Measurements from ENCODE around the gene ANXA8. TPM values are rescaled to one million over a fixed set of nuclear protein-coding genes. Genes with fewer than 3 reads are reported as not detected.

Gene ANXA8
- total RNA-seq, 3 donors from 2014 or later = 4.9 to 29.4 TPM; not detected in 1

DNA sequence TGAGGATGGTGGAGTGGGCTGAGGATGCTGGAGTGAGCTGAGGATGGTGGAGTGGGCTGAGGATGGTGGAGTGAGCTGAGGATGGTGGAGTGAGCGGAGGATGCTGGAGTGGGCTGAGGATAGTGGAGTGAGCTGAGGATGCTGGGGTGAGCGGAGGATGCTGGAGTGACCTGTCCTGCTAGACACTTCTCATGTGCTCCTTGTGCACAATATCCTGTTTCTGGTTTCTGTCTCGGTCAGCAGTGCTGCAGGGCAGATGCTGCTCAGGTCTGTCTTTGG, 29.2 kb downstream of the ANXA8 start:
- no peaks in the 10 kb centered on the region for H3K4me1 ChIP-seq
- intact Hi-C loops (cut with DNase I; ENCODE audit: low total_unique reads) = no loop called here
- no peak overlapping the region for H3K27ac ChIP-seq
- DNase-seq (ENCODE audit: low spot score in 2 of 2) = peak in 1 of 2 donors; percentile 7
- TF ChIP-seq, protein P1, sequence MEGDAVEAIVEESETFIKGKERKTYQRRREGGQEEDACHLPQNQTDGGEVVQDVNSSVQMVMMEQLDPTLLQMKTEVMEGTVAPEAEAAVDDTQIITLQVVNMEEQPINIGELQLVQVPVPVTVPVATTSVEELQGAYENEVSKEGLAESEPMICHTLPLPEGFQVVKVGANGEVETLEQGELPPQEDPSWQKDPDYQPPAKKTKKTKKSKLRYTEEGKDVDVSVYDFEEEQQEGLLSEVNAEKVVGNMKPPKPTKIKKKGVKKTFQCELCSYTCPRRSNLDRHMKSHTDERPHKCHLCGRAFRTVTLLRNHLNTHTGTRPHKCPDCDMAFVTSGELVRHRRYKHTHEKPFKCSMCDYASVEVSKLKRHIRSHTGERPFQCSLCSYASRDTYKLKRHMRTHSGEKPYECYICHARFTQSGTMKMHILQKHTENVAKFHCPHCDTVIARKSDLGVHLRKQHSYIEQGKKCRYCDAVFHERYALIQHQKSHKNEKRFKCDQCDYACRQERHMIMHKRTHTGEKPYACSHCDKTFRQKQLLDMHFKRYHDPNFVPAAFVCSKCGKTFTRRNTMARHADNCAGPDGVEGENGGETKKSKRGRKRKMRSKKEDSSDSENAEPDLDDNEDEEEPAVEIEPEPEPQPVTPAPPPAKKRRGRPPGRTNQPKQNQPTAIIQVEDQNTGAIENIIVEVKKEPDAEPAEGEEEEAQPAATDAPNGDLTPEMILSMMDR (IDR thresholded peaks at IDR 0.05) = no peak
- TF ChIP-seq POLR2A (IDR thresholded peaks at IDR 0.05) = no peak
- TF ChIP-seq POLR2AphosphoS5 (IDR thresholded peaks at IDR 0.05) = no peak
- no peak overlapping the region for H3K4me3 ChIP-seq
- H3K27me3 ChIP-seq = no peaks in the 10 kb centered on the region
- H3K36me3 ChIP-seq = no peaks in the 10 kb centered on the region
- H3K9me3 ChIP-seq = no peaks in the 10 kb centered on the region

DNA sequence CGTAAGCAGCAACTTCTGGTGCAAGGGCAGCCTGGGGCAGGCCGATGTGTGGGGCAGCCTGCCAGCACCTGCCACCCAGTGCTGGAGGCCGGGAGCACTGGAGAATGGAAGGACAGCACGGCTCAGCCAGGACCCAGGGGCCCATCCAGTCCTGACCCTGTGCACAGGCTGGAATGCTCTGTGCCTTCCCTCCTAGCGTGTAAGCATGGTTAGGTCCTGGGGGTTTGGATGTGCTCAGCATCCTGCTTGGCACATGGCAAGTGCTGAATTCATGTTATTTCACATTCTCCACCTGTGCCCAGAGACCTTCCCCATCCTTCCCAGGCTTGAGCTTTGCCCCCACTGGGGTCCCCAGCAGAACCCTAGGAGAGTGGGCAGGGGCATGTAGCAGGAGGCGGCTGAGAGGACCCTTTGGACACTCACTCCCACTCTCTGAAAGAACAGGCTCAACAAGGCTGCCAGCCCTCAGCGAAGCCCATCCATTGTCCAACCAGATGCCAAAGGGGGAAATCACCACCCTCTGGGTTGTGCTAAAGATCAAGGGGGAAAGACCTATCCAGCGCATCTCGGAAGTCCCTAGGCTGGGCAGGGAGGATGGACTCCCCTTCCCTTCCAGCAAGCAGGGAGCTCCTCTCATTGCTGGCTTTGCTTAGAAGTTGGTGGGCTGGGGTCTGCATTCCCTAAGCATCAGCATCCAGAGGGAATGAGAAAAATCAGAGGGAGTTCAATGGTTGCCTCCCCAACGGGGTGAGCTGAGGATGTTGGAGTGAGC, 29.7 kb downstream of the ANXA8 start:
- DNase-seq (ENCODE audit: low spot score in 2 of 2) = no peak
- H3K27ac ChIP-seq = no peak overlapping the region
- TF ChIP-seq POLR2A (IDR thresholded peaks at IDR 0.05) (no peak), POLR2AphosphoS5 (IDR thresholded peaks at IDR 0.05) (no peak)
- TF ChIP-seq, protein P1 (IDR thresholded peaks at IDR 0.05) = no peak

DNA sequence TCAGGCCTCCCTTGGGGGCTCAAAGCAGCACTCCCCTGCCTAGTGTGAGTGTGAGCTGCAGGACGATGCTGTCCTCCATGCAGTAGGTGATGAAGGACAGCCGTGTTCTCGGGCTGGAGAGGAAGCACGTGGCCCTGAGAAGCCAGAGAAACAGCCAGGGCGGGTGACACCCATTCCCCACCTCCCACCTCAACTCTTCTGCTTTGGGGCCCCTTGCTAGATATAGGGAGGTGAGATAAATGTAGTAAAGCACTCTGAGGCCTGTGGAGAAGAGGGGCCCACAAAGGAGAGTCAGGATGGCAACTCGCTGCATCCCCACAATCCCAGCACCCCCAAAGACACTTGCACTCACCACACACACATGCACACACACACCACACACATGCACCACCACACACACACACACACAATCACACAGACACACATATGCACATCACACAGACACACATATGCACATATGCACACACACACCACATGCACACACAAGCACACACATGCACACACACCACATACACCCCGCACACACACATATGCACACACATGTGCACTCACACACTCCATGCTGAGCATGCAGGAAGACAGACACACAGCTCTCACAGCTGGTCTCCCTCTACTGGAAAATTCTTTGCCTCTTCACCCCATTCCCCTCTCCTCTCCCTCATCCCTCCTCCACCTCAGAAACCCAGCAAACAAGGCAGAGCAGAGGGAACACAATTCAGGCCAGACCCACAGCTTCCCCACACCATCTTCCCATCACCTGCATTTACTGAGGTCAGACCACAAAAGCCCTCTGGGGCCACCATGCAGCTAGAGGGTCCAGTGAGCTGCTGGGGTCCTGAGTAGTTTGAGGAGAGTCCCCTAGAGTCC, 30.5 kb downstream of the ANXA8 start:
- DNase-seq (ENCODE audit: low spot score in 2 of 2) = peak in 1 of 2 donors; percentile 10
- no peak overlapping the region for H3K27ac ChIP-seq
- no peaks in the 10 kb centered on the region for H3K27me3 ChIP-seq
- intact Hi-C loops (cut with DNase I; ENCODE audit: low total_unique reads) = no loop called here
- H3K4me3 ChIP-seq = no peak overlapping the region
- H3K9me3 ChIP-seq = no peaks in the 10 kb centered on the region
- no peaks in the 10 kb centered on the region for H3K36me3 ChIP-seq
- no peak for TF ChIP-seq POLR2AphosphoS5 (IDR thresholded peaks at IDR 0.05)
- H3K4me1 ChIP-seq = no peaks in the 10 kb centered on the region

More for the DNA sequence above, 29.7 kb downstream of the ANXA8 start:
- Histone ChIP-seq H3K4me1 (no peaks in the 10 kb centered on the region), H3K27me3 (no peaks in the 10 kb centered on the region), H3K4me3 (no peak overlapping the region), H3K9me3 (no peaks in the 10 kb centered on the region), H3K36me3 (no peaks in the 10 kb centered on the region)
- intact Hi-C loops (cut with DNase I; ENCODE audit: low total_unique reads) = no loop called here

DNA sequence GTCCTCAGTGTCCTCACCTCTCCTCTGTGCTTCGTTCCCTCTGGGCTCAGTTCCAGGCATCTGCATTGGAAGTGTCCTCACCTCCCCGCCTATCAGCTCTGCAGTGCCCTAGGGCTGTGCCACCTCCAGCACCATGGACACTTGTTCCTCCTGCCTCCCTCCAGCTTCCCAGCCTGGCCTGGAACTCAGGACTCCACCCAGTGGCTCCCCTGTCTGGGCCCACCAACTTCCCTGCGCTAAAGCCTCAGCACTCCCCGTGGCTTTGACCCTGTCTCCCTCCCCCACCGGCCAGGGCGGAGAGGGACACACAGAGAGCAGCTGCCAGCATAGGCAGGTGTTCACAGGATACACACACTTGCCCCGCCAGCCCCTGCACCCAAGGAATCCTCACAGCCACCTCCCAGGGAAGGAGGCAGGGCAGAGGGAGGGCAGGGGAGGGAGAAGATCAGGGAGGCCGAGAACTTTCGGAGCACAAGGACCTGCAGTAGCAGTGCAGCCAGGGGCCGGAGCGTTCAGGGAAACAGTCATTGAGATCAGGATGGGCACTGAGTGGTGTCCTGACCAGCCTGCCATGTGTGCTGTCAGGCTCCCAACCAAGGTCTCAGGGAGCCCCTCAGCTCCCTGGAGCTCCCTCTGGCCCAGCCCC, 31.3 kb downstream of the ANXA8 start:
- H3K27ac ChIP-seq = no peak overlapping the region
- no peaks in the 10 kb centered on the region for H3K9me3 ChIP-seq
- no peaks in the 10 kb centered on the region for H3K36me3 ChIP-seq
- H3K4me1 ChIP-seq = no peaks in the 10 kb centered on the region
- TF ChIP-seq, protein P1 (IDR thresholded peaks at IDR 0.05) = no peak
- TF ChIP-seq POLR2AphosphoS5 (IDR thresholded peaks at IDR 0.05) (no peak), POLR2A (IDR thresholded peaks at IDR 0.05) (no peak)
- no peaks in the 10 kb centered on the region for H3K27me3 ChIP-seq
- H3K4me3 ChIP-seq = no peak overlapping the region
- intact Hi-C loops (cut with DNase I; ENCODE audit: low total_unique reads) = no loop called here
- no peak for DNase-seq (ENCODE audit: low spot score in 2 of 2)

DNA sequence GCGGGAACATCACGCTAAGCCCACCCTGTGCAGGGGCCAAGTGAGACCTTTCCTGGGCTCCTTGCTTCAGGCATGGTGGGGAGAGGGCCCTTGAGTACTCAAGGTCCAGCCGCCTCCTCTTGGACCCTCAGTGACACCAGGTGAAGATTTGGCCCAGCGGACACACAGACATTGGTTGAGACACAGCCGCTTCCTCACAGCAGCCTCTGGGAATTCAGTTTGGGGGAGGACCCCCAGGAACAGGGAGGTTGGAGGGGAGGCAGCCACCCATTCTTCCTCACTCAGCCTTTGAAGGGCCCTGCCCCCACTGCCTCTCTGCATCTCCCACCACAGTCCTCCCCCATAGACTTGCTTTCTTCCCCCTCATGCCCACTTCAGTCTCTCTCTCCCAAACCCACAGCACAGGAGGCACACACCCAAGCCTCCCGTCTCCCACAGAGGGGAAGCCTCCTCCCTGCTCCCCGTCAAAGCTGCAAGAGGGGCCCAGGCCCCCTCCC, 31.9 kb downstream of the ANXA8 start:
- no peak overlapping the region for H3K27ac ChIP-seq
- no peak for DNase-seq (ENCODE audit: low spot score in 2 of 2)
- H3K4me3 ChIP-seq = no peak overlapping the region
- H3K9me3 ChIP-seq = no peaks in the 10 kb centered on the region
- no peaks in the 10 kb centered on the region for H3K4me1 ChIP-seq
- TF ChIP-seq POLR2A (IDR thresholded peaks at IDR 0.05) = no peak
- no peak for TF ChIP-seq POLR2AphosphoS5 (IDR thresholded peaks at IDR 0.05)
- TF ChIP-seq, protein P1 (IDR thresholded peaks at IDR 0.05) = no peak
- intact Hi-C loops (cut with DNase I; ENCODE audit: low total_unique reads) = no loop called here
- H3K36me3 ChIP-seq = no peaks in the 10 kb centered on the region
- no peaks in the 10 kb centered on the region for H3K27me3 ChIP-seq
